HFF-Myc (cell line): Measurements from ENCODE around the gene PSD2.
A peak's percentile ranks its signal among the peaks of the same experiment; 100 is the strongest.

ENCODE experiments used
- DNase-seq: peaks from one replicate; pipeline ENCODE4 v3.0.0-alpha.2; 2011; ENCODE audit warnings: low read depth; ENCODE audit errors: extremely low read depth
- H3K4me3 ChIP-seq: replicated peaks from 2 replicates; pipeline ENCODE4 v1.5.1; 2011; ENCODE audit warnings: low read depth, mild to moderate bottlenecking, control low read depth, low read length
- TF ChIP-seq, protein P1 (sequence below): IDR thresholded peaks from 2 replicates; pipeline ENCODE4 v1.5.1; 2012; ENCODE audit warnings: mild to moderate bottlenecking, low read depth, low read length, control low read depth; ENCODE audit errors: missing control alignments

PSD2 gene

DNA sequence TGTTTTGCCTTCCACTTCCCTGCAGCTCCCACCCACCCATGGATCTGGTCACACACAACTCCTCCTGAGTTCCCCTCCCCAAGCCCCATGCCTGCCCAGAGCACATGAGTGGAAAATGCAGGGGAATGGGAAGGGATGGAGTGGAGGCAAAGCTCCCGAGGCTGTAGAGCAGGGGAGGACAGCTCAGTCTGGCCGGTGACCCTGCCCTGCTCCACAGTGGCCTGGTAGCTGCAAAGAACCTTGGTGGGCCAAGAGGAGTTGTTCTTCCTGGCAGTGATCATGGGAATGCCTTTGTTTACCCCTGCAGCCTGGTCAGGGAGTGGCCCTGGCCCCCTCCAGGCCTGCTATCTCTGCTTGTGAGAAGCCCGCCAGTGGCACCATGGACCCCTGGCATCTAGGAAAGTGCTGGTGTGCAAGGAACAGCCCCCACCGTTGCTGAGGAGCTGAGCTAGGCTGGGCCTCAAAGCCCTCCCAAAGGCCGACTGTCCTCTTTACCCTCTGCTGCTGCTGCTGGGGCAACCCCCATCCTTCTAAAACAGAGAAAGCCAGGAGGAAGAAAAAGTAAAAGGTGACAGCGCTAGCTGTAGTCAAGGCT lies 60.4 kb downstream of the PSD2 start:
- H3K4me3 ChIP-seq, result no peak overlapping the region
- DNase-seq, result no peak
- TF ChIP-seq, protein P1, sequence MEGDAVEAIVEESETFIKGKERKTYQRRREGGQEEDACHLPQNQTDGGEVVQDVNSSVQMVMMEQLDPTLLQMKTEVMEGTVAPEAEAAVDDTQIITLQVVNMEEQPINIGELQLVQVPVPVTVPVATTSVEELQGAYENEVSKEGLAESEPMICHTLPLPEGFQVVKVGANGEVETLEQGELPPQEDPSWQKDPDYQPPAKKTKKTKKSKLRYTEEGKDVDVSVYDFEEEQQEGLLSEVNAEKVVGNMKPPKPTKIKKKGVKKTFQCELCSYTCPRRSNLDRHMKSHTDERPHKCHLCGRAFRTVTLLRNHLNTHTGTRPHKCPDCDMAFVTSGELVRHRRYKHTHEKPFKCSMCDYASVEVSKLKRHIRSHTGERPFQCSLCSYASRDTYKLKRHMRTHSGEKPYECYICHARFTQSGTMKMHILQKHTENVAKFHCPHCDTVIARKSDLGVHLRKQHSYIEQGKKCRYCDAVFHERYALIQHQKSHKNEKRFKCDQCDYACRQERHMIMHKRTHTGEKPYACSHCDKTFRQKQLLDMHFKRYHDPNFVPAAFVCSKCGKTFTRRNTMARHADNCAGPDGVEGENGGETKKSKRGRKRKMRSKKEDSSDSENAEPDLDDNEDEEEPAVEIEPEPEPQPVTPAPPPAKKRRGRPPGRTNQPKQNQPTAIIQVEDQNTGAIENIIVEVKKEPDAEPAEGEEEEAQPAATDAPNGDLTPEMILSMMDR, result no peak

DNA sequence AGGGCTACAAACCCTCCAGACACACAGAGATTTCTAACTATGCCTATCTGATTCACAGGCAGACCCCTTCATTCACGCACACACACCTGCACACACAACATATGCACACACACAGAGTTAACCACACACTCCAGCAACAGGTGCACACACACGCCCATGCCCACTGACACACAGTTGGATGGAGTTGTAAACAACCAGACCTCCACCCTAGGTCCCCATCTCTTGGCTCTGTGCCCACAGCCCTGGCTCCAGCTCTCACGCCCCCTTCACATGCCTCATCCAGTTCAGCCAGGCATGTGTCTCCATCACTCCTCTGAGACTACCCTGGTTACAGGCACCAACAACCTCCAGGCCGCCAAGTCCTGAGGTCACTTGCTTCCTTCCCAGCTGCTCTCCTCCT lies 61.1 kb downstream of the PSD2 start:
- no peak for DNase-seq
- H3K4me3 ChIP-seq, result no peak overlapping the region
- TF ChIP-seq, protein P1, result no peak

GRCh38 chr5:139859013-139859412 lies 63.4 kb downstream of the PSD2 start:
- no peak for DNase-seq
- TF ChIP-seq, protein P1, result no peak
- no peak overlapping the region for H3K4me3 ChIP-seq

GRCh38 chr5:139861021-139861888 lies 65.6 kb downstream of the PSD2 start:
- DNase-seq, result no peak
- no peak overlapping the region for H3K4me3 ChIP-seq
- TF ChIP-seq, protein P1, result no peak

DNA sequence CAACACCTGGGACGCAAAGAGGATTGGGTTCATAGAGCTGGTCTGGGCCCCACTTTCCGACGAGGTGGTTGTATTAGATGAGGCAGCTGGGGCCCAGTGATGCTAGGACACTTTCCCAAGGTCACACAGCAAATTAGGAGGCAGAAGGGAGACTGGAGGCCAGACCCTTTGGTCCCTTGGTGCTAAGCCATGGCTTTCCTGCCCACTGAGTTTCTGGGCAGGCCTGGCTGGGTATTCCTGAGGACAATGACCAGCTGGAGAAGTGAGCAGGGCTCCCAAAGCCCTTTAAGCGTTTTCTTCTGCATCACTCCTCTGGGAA lies 66.2 kb downstream of the PSD2 start:
- H3K4me3 ChIP-seq, result no peak overlapping the region
- no peak for DNase-seq
- TF ChIP-seq, protein P1, result no peak

GRCh38 chr5:139862313-139862712 lies 66.7 kb downstream of the PSD2 start:
- TF ChIP-seq, protein P1, result no peak
- peak; percentile 27 for DNase-seq
- no peak overlapping the region for H3K4me3 ChIP-seq
